ENCODE results near the gene PPP3CB. TPM values are rescaled to one million over a fixed set of nuclear protein-coding genes. Genes with fewer than 3 reads are reported as not detected.

PPP3CB gene
- 10 to 100 TPM; 62.2 to 99.5 (median 77.8) TPM for total RNA-seq

GRCh38 chr10:73495884-73496674, at the start of gene PPP3CB:
TSS of gene PPP3CB (minus strand) at chr10:73496024. CDS start at chr10:73495889, 135 bp downstream.
- no peak for TF ChIP-seq CTCF (IDR thresholded peaks at IDR 0.05; ENCODE audit: low read depth)

GRCh38 chr10:73545357-73545756, 49.5 kb upstream of the PPP3CB start:
- TF ChIP-seq CTCF (IDR thresholded peaks at IDR 0.05; ENCODE audit: low read depth): no peak

- TF ChIP-seq CTCF (IDR thresholded peaks at IDR 0.05; ENCODE audit: low read depth): no peak
These were observed 41.9 kb upstream of the PPP3CB start for GRCh38 chr10:73537709-73538108.

GRCh38 chr10:73537288-73537687, 41.5 kb upstream of the PPP3CB start:
- TF ChIP-seq CTCF (IDR thresholded peaks at IDR 0.05; ENCODE audit: low read depth): no peak

GRCh38 chr10:73534857-73535256, 39.0 kb upstream of the PPP3CB start:
- no peak for TF ChIP-seq CTCF (IDR thresholded peaks at IDR 0.05; ENCODE audit: low read depth)

GRCh38 chr10:73529089-73529832, 33.4 kb upstream of the PPP3CB start:
- TF ChIP-seq CTCF (IDR thresholded peaks at IDR 0.05; ENCODE audit: low read depth): no peak

GRCh38 chr10:73522263-73522662, 26.4 kb upstream of the PPP3CB start:
- no peak for TF ChIP-seq CTCF (IDR thresholded peaks at IDR 0.05; ENCODE audit: low read depth)
